ENCODE measurements around the gene IGLL5. TPM values are rescaled to one million over a fixed set of nuclear protein-coding genes. Genes with fewer than 3 reads are reported as not detected.

Gene IGLL5
- polyA plus RNA-seq, 2 of the 4 experiments (the other 2 are of a cell fraction) = not detected

DNA sequence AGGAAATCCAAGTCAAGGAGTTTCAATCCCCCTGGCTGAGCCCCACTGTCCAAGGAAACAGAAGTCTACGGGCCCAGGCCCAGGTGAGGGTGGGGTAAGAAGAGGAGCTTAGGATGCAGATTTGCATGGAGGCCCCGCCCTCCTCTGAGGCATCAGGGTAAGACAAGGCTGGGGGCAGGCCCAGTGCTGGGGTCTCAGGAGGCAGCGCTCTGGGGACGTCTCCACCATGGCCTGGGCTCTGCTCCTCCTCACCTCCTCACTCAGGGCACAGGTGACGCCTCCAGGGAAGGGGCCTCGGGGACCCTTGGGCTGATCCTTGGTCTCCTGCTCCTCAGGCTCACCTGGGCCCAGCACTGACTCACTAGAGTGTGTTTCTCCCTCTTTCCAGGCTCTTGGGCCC lies 31.3 kb upstream of the IGLL5 start:
- no peak for ATAC-seq

DNA sequence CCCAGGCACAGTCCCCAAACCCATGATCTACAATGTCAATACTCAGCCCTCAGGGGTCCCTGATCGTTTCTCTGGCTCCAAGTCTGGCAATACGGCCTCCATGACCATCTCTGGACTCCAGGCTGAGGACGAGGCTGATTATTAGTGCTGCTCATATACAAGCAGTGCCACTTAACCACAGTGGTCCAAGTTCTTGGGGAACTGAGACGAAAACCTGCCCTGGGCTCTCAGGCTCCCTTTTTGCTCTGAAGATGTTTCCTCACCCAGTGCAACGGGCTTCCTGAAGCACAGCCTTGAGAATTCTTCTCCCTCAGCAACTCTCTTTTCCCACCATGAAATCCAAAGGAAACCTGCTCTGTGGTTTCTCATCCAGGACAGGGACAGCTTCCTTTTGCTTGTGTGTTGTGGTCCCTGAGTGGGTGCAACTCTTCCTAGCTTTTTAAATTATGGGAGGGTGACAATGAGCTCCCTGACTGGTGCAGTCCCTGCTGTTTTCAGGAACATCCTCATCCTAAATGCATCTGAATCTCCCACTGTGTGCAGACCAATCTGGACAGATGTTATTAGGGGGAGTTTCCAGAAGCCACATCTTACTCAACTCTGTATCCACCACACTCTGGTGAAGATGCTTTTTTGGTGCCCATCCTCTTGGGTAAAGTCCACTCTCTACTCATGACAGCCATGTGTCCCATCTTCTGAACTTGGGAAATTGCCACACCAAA lies 30.6 kb upstream of the IGLL5 start:
- H3K27ac ChIP-seq = no peak overlapping the region
- 16% methylated on average over 5 of the region's 5 CpGs for WGBS (ENCODE audit: missing lambda C conversion rate)
- H3K4me1 ChIP-seq = no peaks in the 10 kb centered on the region
- H3K4me2 ChIP-seq = no peak overlapping the region
- DNase-seq (ENCODE audit: low read depth in 1 of 2, low spot score in 1 of 2) (no peak), ATAC-seq (no peak), FAIRE-seq (no peak)
- TF ChIP-seq CHD4 (IDR thresholded peaks at IDR 0.05; ENCODE audit: borderline replicate concordance) (no peak), HOXA7 (CRISPR knock-in tag; IDR thresholded peaks at IDR 0.05) (no peak), EHMT2 (IDR thresholded peaks at IDR 0.05; ENCODE audit: low read depth) (no peak), MYC (IDR thresholded peaks at IDR 0.05; ENCODE audit: borderline replicate concordance, low read length) (no peak), CBX8 (IDR thresholded peaks at IDR 0.05) (no peak), MAFK (IDR thresholded peaks at IDR 0.05; ENCODE audit: partially characterized antibody) (no peak), KDM1A (IDR thresholded peaks at IDR 0.05; ENCODE audit: low read depth) (no peak)
- TF ChIP-seq, protein P1, sequence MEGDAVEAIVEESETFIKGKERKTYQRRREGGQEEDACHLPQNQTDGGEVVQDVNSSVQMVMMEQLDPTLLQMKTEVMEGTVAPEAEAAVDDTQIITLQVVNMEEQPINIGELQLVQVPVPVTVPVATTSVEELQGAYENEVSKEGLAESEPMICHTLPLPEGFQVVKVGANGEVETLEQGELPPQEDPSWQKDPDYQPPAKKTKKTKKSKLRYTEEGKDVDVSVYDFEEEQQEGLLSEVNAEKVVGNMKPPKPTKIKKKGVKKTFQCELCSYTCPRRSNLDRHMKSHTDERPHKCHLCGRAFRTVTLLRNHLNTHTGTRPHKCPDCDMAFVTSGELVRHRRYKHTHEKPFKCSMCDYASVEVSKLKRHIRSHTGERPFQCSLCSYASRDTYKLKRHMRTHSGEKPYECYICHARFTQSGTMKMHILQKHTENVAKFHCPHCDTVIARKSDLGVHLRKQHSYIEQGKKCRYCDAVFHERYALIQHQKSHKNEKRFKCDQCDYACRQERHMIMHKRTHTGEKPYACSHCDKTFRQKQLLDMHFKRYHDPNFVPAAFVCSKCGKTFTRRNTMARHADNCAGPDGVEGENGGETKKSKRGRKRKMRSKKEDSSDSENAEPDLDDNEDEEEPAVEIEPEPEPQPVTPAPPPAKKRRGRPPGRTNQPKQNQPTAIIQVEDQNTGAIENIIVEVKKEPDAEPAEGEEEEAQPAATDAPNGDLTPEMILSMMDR (IDR thresholded peaks at IDR 0.05) = no peak
- TF ChIP-seq, protein P2, sequence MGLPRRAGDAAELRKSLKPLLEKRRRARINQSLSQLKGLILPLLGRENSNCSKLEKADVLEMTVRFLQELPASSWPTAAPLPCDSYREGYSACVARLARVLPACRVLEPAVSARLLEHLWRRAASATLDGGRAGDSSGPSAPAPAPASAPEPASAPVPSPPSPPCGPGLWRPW (IDR thresholded peaks at IDR 0.05) = no peak
- H3K9me3 ChIP-seq = no peaks in the 10 kb centered on the region
- ChIA-PET POLR2A (no interaction called here), CTCF (interaction anchor here (1.0 to 2.9 kb wide), 3 partner anchors 8 to 98 kb away, joined by 3 to 18 read pairs (median 3); no protein-coding TSS in a partner anchor)
- no peak overlapping the region for H3K4me3 ChIP-seq

More for the DNA sequence above, 31.3 kb upstream of the IGLL5 start:
- no peak for DNase-seq (ENCODE audit: low read depth in 1 of 2, low spot score in 1 of 2)
- no peak overlapping the region for H3K4me2 ChIP-seq
- no peaks in the 10 kb centered on the region for H3K4me1 ChIP-seq
- H3K4me3 ChIP-seq = no peak overlapping the region
- ChIA-PET POLR2A (no interaction called here), CTCF (interaction anchor here (0.9 to 1.9 kb wide), 9 partner anchors 10 to 392 kb away, joined by 3 to 7 read pairs (median 4); no protein-coding TSS in a partner anchor)
- H3K9me3 ChIP-seq = no peaks in the 10 kb centered on the region
- no peak for TF ChIP-seq CEBPB (IDR thresholded peaks at IDR 0.05)
- TF ChIP-seq ZSCAN20 (CRISPR knock-in tag; IDR thresholded peaks at IDR 0.05) = no peak
- TF ChIP-seq HOXA7 (CRISPR knock-in tag; IDR thresholded peaks at IDR 0.05) = no peak
- TF ChIP-seq MYC (IDR thresholded peaks at IDR 0.05; ENCODE audit: borderline replicate concordance, low read length) = no peak
- no peak for TF ChIP-seq RARB (CRISPR knock-in tag; IDR thresholded peaks at IDR 0.05)
- TF ChIP-seq, protein P3, sequence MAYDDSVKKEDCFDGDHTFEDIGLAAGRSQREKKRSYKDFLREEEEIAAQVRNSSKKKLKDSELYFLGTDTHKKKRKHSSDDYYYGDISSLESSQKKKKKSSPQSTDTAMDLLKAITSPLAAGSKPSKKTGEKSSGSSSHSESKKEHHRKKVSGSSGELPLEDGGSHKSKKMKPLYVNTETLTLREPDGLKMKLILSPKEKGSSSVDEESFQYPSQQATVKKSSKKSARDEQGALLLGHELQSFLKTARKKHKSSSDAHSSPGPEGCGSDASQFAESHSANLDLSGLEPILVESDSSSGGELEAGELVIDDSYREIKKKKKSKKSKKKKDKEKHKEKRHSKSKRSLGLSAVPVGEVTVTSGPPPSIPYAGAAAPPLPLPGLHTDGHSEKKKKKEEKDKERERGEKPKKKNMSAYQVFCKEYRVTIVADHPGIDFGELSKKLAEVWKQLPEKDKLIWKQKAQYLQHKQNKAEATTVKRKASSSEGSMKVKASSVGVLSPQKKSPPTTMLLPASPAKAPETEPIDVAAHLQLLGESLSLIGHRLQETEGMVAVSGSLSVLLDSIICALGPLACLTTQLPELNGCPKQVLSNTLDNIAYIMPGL (CRISPR knock-in tag; IDR thresholded peaks at IDR 0.05; ENCODE audit: borderline replicate concordance) = no peak
- TF ChIP-seq NPAS2 (CRISPR knock-in tag; IDR thresholded peaks at IDR 0.05; ENCODE audit: borderline replicate concordance) = no peak
- TF ChIP-seq, protein P4, sequence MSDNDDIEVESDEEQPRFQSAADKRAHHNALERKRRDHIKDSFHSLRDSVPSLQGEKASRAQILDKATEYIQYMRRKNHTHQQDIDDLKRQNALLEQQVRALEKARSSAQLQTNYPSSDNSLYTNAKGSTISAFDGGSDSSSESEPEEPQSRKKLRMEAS (IDR thresholded peaks at IDR 0.05) = no peak
- TF ChIP-seq RCOR1 (IDR thresholded peaks at IDR 0.05; ENCODE audit: low read depth, low read length) = no peak
- no peak for TF ChIP-seq HOXB13 (CRISPR knock-in tag; IDR thresholded peaks at IDR 0.05; ENCODE audit: low read depth)
- no peak for TF ChIP-seq ZFP36 (IDR thresholded peaks at IDR 0.05; ENCODE audit: borderline replicate concordance, partially characterized antibody)
- no peak for TF ChIP-seq HOXB5 (CRISPR knock-in tag; IDR thresholded peaks at IDR 0.05)
- no peak for TF ChIP-seq MAFK (IDR thresholded peaks at IDR 0.05; ENCODE audit: partially characterized antibody)
- TF ChIP-seq, protein P1 (IDR thresholded peaks at IDR 0.05) = no peak
- TF ChIP-seq, protein P2 (IDR thresholded peaks at IDR 0.05) = no peak
- WGBS (ENCODE audit: missing lambda C conversion rate) = 63% methylated on average over 4 of the region's 6 CpGs
- FAIRE-seq = no peak
- no peak overlapping the region for H3K27ac ChIP-seq

All from A549 (cell line).